ENCODE data around the gene APPBP2. TPM values are rescaled to one million over a fixed set of nuclear protein-coding genes. Genes with fewer than 3 reads are reported as not detected.
"Not testable (repeated sequence)": the region's sequence is repeated elsewhere in the genome, so short reads cannot be mapped to it uniquely, and the experiment has no call there.

APPBP2 gene
- total RNA-seq, 2 donors from 2014 or later: 31.3 to 38.2 TPM

DNA sequence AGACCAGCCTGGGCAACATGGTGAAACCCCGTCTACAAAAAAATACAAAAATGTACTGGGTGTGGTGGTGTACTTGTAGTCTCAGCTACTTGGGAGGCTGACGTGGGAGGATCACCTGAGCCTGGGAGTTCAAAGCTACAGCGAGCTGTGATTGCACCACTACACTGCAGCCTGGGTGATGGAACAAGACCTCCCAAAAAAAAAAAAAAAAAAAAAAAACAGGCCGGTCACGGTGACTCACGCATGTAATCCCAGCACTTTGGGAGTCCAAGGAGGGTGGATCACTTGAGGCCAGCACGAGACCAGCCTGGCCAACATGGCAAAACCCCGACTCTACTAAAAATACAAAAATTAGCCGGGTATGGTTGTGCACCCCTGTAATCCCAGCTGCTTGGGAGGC is 12.7 kb upstream of the APPBP2 start:
- no peak for DNase-seq (ENCODE audit: low spot score)
- intact Hi-C loops (cut with DNase I): no loop called here

DNA sequence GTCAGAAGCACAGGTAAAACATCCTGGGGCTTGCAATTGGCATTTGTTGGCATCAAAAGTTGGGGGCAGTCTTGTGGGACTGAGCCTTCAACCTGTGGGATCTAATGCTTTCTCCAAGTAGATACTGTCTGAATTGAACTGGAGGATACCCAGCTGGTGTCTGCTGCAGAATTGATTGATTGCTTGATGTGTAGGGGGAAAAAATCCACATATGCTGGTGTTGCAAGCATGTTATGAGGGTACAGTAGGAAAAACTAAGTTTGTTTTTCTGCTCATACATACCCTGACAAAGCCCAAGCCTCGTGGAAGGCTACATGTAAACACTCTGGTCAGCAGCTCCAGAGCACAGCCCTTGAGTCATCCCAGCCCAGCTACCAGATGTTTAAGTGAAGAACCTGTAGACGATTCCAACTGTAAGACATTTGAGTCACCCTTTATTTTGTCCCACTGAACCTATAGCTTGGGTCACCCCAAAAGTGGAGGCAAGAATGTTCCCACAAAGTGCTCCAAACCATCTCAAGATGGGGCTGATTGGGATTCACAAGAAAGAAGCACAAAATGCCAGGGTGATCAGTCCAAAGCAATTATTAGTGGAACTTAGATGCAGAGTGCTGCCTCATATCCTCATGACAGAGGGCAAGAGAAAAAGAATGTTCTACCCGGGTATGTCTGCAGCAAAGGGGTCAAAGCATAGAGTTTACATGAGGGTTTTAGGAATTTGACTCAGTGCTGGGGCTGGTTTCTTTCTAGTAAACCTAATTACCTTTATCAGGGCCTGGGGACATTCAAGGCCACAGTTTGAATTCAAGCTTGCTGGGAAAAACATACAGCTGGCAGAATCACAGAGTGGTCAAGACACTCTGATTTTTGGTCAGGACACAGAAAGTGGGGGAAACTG is 9.6 kb upstream of the APPBP2 start:
- intact Hi-C loops (cut with DNase I): no loop called here
- no peak for DNase-seq (ENCODE audit: low spot score)

DNA sequence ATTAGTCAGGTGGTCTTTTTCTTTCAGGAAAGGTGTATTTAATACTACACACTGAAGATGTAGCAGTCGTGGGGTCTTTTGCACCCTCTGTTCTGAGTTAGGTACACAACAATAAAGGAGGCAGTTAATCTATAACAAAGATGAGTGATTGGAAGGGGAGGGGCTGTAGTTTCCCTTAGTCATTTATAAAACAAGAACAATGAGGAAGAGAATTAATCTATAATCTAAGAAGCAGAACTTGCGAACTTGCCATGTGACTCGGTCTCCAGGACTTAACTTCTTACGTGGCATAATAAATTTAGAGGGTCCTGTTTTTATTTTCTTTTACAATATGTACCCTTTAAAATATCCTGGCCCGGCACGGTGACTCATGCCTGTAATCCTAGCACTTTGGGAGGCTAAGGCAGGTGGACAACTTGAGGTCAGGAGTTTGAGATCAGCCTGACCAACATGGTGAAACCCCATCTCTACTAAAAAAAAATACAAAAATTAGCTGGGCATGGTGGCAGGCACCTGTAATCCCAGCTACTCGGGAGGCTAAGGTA is 8.6 kb upstream of the APPBP2 start:
- DNase-seq (ENCODE audit: low spot score): no peak
- intact Hi-C loops (cut with DNase I): no loop called here

DNA sequence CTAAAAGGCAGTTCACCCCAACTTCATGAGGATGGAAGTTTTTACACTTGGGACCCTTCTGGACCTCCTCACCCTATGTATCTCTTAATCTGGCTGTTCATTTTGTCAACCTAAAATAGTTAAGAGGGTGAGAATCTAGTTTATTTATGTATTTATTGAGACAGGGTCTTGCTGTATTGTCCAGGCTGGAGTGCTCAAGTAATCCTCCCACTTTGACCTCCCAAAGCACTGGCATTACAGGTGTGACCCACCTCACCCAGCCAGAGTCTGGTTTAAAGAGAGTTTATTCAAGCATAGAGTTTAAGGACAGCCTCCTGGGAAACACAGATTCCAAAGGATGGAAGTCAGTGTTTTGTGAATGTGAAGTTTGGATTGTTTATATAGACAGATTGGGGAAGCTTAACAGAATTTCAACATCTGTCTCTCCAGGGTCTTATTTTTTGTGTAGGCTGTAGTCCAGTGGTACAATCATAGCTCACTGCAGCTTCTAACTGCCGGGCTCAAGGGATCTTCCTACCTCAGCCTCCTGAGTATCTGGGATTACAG is 8.0 kb upstream of the APPBP2 start:
- no peak for DNase-seq (ENCODE audit: low spot score)
- intact Hi-C loops (cut with DNase I): no loop called here

DNA sequence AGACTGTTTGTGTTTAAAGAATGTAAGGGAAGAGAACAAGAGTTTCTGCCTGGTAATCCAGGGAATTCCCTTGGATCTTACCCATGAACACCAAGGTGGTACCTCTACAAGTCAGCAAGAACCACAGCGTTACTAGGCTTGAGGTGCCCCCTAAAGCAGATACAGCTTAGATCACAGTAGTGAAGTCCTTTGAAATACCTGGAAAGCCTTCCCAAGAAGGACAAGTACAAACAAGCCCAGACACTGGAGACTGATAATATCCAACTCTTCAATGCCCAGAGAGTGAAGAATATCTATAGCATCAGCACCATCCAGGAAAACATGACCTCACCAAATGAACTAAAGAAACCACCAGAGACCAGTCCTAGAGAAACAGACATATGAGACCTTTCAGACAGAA is 3.8 kb upstream of the APPBP2 start:
- intact Hi-C loops (cut with DNase I): no loop called here
- no peak for DNase-seq (ENCODE audit: low spot score)

DNA sequence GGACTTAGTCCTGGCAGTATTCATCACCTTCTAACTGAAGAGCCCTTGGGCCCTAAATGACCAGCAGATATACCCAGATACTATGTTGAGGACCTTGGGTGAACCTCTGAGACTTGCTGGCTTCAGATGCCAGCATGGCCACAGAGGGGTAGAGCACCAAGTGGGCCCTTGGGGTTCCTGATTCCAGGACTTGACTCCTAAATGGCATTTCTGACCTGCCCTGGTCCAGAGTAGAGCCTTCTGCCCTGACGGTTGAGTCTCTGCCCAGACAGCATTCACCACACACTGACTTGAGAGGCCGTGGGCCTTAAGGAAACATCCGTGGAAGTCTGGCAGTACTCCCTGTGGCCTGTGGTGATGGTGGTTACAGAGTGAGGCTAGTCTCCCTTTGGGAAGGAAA is 2.8 kb upstream of the APPBP2 start:
- DNase-seq (ENCODE audit: low spot score): no peak
- intact Hi-C loops (cut with DNase I): no loop called here

DNA sequence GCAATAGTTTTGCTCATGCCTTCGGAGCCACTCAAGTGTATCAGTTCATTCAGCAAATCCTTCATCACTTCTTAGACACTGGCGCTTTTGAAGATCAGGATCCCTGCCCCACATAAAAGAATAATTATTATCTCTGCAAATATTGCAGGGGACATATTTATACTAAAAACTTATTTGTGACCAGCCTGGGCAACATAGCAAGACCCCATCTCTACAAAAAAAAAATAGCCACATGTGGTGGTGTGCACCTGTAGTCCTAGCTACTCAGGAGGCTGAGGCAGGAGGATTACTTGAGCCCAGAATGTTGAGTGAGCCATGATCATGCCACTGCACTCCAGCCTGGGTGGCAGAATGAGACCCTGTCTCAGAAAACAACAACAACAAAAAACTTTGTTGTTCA is 1.7 kb upstream of the APPBP2 start:
- intact Hi-C loops (cut with DNase I): no loop called here
- DNase-seq (ENCODE audit: low spot score): no peak

DNA sequence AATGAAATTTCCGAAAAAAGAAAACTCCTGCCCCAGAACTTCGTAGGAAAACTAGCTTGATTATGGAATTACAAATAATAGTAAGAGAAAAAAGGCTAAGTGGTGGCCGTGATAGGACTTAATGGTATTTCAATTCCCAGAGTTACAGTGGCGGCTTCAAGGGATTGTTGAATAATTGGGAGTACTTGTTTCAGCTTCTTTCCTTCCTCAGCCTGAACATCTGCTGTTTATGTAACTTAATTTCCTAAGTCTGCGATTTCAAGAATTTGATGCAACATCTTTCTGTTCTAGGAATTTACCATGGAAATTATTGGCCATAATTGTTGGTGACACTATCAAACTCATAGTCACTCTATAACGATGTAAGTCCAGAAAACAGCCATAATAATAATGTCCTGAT is 684 bp upstream of the APPBP2 start:
- no peak for DNase-seq (ENCODE audit: low spot score)
- intact Hi-C loops (cut with DNase I): no loop called here

DNA sequence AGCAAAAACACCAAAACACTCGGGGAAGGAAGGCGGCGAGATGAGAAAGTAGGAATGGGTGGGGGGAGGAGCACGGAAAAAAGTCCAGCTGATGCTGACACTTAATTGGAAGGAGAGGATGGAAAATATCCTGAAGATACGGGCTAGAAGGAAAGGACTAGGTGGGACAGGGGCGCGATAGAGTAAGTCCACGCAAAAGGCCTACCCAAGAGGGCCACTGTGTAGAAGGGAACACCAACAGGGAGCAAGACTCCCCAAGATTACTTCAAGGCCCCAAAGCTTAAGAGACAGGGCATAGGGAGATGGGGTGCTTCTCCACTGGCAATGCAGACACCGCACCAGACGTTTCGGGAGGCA is 736 bp downstream of the APPBP2 start:
- intact Hi-C loops (cut with DNase I): no loop called here
- DNase-seq (ENCODE audit: low spot score): no peak

DNA sequence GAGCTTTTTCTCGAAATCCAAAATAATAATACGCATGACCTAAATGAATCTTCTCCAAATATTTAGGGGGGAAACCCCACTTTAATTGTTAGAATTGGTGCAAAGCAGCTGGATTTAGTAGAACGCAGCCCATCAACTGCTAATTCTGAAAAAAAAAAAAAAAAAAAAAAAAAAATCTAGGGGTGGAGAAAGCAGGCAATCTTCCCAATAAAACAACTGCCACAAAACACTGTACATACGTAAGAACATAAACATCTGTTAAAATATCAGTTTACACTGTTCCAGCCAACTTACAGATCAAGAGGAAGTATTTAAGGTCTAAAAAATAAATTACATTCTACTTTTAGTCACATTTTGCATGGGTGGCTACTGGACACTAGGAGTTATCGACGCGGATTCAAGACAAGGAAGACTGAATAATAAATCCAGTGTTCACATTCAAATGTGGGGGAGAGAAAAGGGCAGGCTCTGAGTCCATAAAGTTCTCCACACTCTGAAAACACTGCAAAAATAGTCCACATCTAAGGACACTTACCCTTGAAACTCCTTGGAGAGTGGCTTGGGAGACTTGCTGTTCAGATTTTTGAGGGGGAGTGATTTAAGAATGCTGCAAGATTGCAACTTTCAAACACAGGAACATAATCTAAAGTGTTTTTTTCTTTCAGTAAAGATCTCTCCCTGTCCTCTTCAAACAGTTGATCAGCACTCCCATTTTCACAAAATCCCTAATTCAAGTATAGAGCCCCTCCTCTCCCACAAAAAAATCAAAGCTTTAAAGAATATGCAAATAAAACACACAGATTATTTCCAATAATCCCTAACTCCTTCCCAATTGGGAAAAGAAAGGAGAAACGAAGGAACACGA is 1.3 kb downstream of the APPBP2 start:
- intact Hi-C loops (cut with DNase I): no loop called here
- no peak for DNase-seq (ENCODE audit: low spot score)

DNA sequence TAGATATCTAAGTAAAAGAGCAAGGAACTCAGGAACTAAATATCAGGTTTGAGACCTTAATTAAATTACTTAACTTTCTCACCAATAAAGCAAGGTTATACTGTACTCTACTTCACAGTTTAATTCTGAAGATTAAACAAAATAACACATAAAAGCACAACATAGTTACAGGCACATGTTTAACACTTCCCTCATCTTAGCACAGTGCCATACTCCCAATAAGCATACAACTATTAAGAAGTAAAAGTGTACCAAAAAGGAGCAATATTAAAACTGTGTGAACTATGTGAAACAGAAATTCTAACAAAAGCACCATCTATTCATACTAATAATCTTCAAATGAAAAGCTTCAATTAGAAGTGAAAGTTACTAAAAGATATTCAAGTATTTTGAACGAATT is 2.2 kb downstream of the APPBP2 start:
- intact Hi-C loops (cut with DNase I): no loop called here
- no peak for DNase-seq (ENCODE audit: low spot score)

DNA sequence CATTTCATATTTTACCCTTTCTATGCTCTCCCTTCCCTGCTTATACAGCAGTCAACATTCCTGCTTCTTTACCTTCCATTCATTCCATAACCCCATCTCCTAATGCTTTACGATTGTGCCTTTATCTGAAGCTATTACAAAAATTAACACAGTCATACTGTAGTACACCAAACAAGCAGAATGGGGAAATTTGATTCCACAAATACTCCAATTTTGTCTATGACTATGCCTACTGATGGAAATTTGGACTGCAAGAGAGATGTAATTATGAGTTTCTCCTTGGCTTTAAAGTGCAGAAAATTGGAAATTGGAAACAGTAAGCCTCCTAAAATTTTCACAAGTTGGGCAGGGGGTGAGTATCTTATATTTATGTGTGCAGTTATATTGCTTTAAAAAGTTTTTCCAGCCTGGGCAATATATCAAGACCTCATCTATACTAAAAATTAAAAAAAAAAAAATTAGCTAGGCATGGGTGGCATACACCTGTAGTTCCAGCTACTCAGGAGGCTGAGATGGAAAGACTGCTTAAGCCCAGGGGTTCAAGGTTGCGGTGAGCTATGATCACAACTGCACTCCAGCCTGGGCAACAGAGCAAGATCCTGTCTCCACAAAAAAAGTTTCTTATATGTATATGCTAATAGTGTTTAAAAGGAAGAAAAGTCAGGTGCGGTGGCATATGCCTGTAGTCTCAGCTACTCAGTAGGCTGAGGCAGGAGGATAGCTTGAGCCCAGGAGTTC is 3.0 kb downstream of the APPBP2 start:
- intact Hi-C loops (cut with DNase I): no loop called here

DNA sequence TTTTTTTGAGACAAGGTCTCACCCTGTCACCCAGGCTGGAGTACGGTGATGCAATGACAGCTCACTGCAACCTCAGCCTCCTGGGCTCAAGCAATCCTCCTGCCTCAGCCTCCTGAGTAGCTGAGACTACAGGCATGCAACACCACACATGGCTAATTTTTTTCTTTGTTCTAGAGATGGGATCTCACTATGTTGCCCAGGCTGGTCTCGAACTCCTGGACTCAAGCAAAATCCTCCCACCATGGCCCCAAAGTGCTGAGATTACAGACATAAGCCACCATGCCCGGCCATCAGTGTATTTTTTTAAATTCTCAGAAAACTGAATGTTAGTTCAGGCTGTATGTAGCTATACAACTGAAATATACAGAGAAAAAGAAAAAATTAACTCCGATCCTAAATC is 6.2 kb downstream of the APPBP2 start:
- intact Hi-C loops (cut with DNase I): no loop called here
- DNase-seq (ENCODE audit: low spot score): no peak

More for the DNA sequence above, 3.0 kb downstream of the APPBP2 start:
- no peak for DNase-seq (ENCODE audit: low spot score)

DNA sequence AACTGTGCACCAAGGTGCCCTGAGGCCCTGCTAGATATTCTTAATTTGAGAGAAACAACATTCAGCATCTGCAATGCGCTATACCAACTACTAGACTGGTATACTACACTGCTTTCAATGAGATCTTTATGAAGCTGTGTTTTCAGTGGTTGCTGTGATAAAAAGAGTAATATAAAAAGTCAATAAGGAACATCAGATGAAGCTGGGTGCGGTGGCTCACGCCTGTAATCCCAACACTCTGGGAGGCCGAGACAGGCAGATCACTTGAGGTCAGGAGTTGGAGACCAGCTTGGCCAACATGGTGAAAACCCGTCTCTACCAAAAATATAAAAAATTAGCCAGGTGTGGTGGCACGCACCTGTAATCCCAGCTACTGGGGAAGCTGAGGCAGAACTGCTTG is 10.4 kb downstream of the APPBP2 start:
- DNase-seq (ENCODE audit: low spot score); intact Hi-C loops (cut with DNase I): not testable (repeated sequence)

DNA sequence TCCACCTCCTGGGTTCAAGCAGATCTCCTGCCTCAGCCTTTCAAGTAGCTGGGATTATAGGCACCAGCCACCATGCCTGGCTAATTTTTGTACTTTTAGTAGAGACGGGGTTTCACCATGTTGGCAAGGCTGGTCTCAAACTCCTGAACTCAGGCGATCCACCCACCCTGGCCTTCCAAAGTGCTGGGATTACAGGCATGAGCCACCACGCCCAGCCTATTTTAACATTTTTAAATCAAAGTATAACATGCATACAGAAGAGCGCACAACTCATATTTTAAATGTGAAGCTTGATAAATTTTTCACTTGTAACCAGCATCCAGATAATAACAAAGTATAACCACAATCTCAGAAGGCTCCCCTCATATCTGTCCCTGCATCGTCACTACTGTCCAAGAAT is 10.8 kb downstream of the APPBP2 start:
- intact Hi-C loops (cut with DNase I); DNase-seq (ENCODE audit: low spot score): not testable (repeated sequence)

DNA sequence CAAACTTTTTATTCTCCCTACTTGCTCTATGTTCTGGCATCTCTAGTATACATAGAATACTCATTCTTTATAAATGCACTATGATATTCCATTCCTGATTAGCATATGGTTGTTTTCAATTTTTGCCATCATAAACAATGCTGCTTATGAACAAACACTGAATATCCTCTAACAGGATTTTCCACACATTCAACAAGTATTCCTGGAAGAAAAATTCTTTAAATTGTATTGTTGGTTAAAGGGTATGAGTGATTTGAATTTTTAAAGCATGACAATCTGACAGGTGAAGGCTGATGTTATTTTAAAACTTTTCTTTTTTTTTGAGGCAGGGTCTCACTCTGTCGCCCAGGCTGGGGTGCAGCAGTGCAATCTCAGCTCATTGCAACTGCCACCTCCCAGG is 11.5 kb downstream of the APPBP2 start:
- no peak for DNase-seq (ENCODE audit: low spot score)
- intact Hi-C loops (cut with DNase I): no loop called here

DNA sequence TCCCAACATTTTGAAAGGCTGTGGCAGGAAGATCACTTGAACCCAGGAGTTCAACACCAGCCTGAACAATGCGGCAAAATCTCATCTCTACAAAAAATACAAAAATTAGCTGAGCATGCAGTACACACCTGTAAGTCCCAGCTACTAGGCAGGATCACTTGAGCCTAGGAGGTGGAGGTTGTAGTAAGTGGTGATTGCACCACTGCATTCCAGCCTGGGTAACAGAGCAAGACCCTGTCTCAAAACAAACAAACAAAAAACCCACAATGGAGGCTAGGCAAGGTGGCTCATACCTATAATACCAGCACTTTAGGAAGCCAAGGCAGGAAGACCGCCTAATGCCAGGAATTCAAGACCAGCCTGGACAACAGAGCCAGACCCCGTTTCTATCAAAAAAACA is 12.0 kb downstream of the APPBP2 start:
- DNase-seq (ENCODE audit: low spot score): no peak
- intact Hi-C loops (cut with DNase I): no loop called here

DNA sequence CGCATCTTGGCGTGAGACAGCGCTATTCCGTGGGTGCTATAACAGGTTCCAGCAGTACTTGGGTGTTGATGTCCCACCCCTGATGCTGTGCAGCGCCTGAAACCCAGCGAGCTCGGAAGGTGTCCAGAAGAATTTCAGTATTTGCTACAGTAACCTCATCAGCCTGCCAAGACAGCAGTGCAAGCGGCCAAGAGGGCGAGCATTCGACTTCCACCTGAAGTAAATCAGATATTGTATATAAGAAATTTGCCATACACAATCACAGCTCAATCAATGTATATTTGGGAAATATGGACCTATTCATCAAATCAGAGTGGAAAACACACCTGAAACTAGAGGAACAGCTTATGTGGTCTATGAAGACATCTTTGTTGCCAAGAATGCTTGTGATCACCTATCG is 13.0 kb downstream of the APPBP2 start:
- intact Hi-C loops (cut with DNase I): no loop called here
- DNase-seq (ENCODE audit: low spot score): no peak

DNA sequence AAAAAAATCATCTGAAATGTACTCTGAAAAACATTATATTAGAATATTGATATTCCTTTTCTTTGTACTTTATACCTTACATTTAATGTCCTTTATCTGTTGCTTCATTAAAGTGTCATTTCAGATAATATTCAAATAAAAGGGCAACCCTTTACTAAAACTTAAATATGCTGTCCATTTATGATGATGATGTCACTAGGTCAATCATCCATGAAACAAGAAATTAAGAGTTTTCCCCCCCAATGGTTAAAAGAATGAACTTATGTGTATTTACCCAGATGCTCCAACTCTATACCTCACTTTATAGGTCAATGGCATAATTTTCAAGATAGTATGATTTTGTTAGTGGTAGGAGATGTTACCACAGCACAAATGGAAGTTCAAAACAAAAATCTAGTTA is 15.3 kb downstream of the APPBP2 start:
- DNase-seq (ENCODE audit: low spot score): no peak
- intact Hi-C loops (cut with DNase I): no loop called here

Data from posterior vena cava (tissue), 2 donors.